SU-DHL-6 (cell line): Measurements from ENCODE around the gene TRIM17.

Experiments
- H2AFZ ChIP-seq: fragments of 200-600 bp; sonication (generic); 2 replicates; pipeline ENCODE4 v1.6.1; 2014; ENCODE audit warnings: low read depth, mild to moderate bottlenecking, moderate library complexity, mixed read lengths, antibody characterized with exemption, low read length; ENCODE audit not compliant: severe bottlenecking
- H3F3A ChIP-seq: fragments of 200-600 bp; shearing (Covaris generic); 2 replicates; pipeline ENCODE4 v1.6.0; 2016; ENCODE audit warnings: antibody characterized with exemption, mild to moderate bottlenecking; ENCODE audit not compliant: insufficient read depth
- H3K27ac ChIP-seq: fragments of 200-600 bp; sonication (generic); 2 replicates; pipeline ENCODE4 v1.5.1; 2016; ENCODE audit warnings: low read depth, mild to moderate bottlenecking, low read length, moderate library complexity, mixed read lengths
- H3K27me3 ChIP-seq: fragments of 200-600 bp; sonication (generic), shearing (Covaris generic); 2 replicates; pipeline ENCODE4 v1.6.0; 2014; ENCODE audit warnings: mild to moderate bottlenecking, low read length
- H3K36me3 ChIP-seq: fragments of 200-600 bp; sonication (generic); 2 replicates; pipeline ENCODE4 v1.6.1; 2014; ENCODE audit warnings: mild to moderate bottlenecking, low read length, mixed read lengths
- H3K4me2 ChIP-seq: fragments of 300-600, 200-600 bp; shearing (Covaris generic), sonication (generic); 2 replicates; pipeline ENCODE4 v1.6.0; 2014; ENCODE audit warnings: low read length, low read depth, mild to moderate bottlenecking; ENCODE audit not compliant: poor library complexity, severe bottlenecking
- H3K4me3 ChIP-seq: fragments of 200-600 bp; sonication (generic); 2 replicates; pipeline ENCODE4 v1.5.1; 2014; ENCODE audit warnings: antibody characterized with exemption, low read length, mild to moderate bottlenecking, mixed read lengths; ENCODE audit not compliant: insufficient read depth, poor library complexity, severe bottlenecking
- H3K79me2 ChIP-seq: fragments of 200-600 bp; sonication (generic); 2 replicates; pipeline ENCODE4 v1.6.1; 2014; ENCODE audit warnings: mild to moderate bottlenecking, low read length, moderate library complexity; ENCODE audit not compliant: insufficient read depth
- H3K9ac ChIP-seq: fragments of 200-600 bp; sonication (generic); 2 replicates; pipeline ENCODE4 v1.7.0; 2014; ENCODE audit warnings: mild to moderate bottlenecking, low read length
- H3K9me2 ChIP-seq: fragments of 200-600 bp; sonication (generic); replicated peaks from 2 replicates; pipeline ENCODE4 v1.6.1; 2014; ENCODE audit warnings: low read length; ENCODE audit not compliant: insufficient read depth
- H3K9me3 ChIP-seq: fragments of 200-600 bp; sonication (generic); 2 replicates; pipeline ENCODE4 v1.6.1; 2014; ENCODE audit warnings: low read length, mixed read lengths; ENCODE audit not compliant: insufficient read depth
- H4K20me1 ChIP-seq: fragments of 200-600 bp; sonication (generic); 2 replicates; pipeline ENCODE4 v1.6.1; 2014; ENCODE audit warnings: low read depth, mild to moderate bottlenecking, antibody characterized with exemption, low read length, moderate library complexity, mixed read lengths
- CTCF ChIP-seq: fragments of 200-600 bp; sonication (generic); IDR thresholded peaks from one replicate; pipeline ENCODE4 v1.5.1; 2017; ENCODE audit warnings: antibody characterized with exemption, mild to moderate bottlenecking, low read length, moderate library complexity; ENCODE audit not compliant: insufficient read depth, poor library complexity, severe bottlenecking
- EZH2phosphoT487 ChIP-seq: fragments of 200-600 bp; sonication (generic), shearing (Covaris generic); conservative IDR thresholded peaks from 2 replicates; pipeline ENCODE4 v1.6.1; 2018; ENCODE audit warnings: mild to moderate bottlenecking, antibody characterized with exemption, low read length, moderate library complexity, mixed read lengths

TRIM17 gene

GRCh38 chr1:228366062-228366865 lies 50.4 kb downstream of the TRIM17 start:
- Histone ChIP-seq H3K9me2 (no peaks in the 10 kb centered on the region), H3K79me2 (no peaks in the 10 kb centered on the region), H3K9ac (no peak overlapping the region), H4K20me1 (no peaks in the 10 kb centered on the region), H2AFZ (no peak overlapping the region), H3K4me2 (no peak overlapping the region), H3K36me3 (no peaks in the 10 kb centered on the region), H3K4me3 (no peak overlapping the region), H3K27me3 (no peaks in the 10 kb centered on the region), H3K9me3 (no peaks in the 10 kb centered on the region), H3F3A (no peaks in the 10 kb centered on the region), H3K27ac (no peak overlapping the region)
- TF ChIP-seq CTCF (no peak), EZH2phosphoT487 (no peak)

- Histone ChIP-seq H3K4me2 (no peak overlapping the region), H3K9me2 (no peaks in the 10 kb centered on the region), H3K27me3 (no peaks in the 10 kb centered on the region), H3K27ac (no peak overlapping the region), H3K4me3 (no peak overlapping the region), H4K20me1 (no peaks in the 10 kb centered on the region), H3K79me2 (no peaks in the 10 kb centered on the region), H3K9me3 (no peaks in the 10 kb centered on the region), H3F3A (no peaks in the 10 kb centered on the region), H3K9ac (no peak overlapping the region), H2AFZ (no peak overlapping the region), H3K36me3 (no peaks in the 10 kb centered on the region)
- TF ChIP-seq EZH2phosphoT487, result no peak
- no peak for TF ChIP-seq CTCF
These were observed 51.2 kb downstream of the TRIM17 start for GRCh38 chr1:228365271-228366061.

- Histone ChIP-seq H3K9ac (no peak overlapping the region), H3K27me3 (no peaks in the 10 kb centered on the region), H3K9me2 (no peaks in the 10 kb centered on the region), H4K20me1 (no peaks in the 10 kb centered on the region), H3K9me3 (no peaks in the 10 kb centered on the region), H3K4me2 (no peak overlapping the region), H3K36me3 (no peaks in the 10 kb centered on the region), H3K4me3 (no peak overlapping the region), H3K79me2 (no peaks in the 10 kb centered on the region), H2AFZ (no peak overlapping the region), H3F3A (no peaks in the 10 kb centered on the region), H3K27ac (no peak overlapping the region)
- TF ChIP-seq CTCF, result no peak
- TF ChIP-seq EZH2phosphoT487, result no peak
These were observed 51.9 kb downstream of the TRIM17 start for GRCh38 chr1:228364706-228365213.
